DMS153 treated with DMSO at 0.1 percent for 48 hours (cell line): ENCODE results near the gene PIK3AP1.
"Not testable (repeated sequence)": the region's sequence is repeated elsewhere in the genome, so short reads cannot be mapped to it uniquely, and the experiment has no call there.

Experiments
- DNase-seq: peaks from one replicate; lab custom pipeline; 2025; ENCODE audit not compliant: unreplicated experiment; lab: John Stamatoyannopoulos, UW

The PIK3AP1 gene, protein sequence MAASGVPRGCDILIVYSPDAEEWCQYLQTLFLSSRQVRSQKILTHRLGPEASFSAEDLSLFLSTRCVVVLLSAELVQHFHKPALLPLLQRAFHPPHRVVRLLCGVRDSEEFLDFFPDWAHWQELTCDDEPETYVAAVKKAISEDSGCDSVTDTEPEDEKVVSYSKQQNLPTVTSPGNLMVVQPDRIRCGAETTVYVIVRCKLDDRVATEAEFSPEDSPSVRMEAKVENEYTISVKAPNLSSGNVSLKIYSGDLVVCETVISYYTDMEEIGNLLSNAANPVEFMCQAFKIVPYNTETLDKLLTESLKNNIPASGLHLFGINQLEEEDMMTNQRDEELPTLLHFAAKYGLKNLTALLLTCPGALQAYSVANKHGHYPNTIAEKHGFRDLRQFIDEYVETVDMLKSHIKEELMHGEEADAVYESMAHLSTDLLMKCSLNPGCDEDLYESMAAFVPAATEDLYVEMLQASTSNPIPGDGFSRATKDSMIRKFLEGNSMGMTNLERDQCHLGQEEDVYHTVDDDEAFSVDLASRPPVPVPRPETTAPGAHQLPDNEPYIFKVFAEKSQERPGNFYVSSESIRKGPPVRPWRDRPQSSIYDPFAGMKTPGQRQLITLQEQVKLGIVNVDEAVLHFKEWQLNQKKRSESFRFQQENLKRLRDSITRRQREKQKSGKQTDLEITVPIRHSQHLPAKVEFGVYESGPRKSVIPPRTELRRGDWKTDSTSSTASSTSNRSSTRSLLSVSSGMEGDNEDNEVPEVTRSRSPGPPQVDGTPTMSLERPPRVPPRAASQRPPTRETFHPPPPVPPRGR

DNA sequence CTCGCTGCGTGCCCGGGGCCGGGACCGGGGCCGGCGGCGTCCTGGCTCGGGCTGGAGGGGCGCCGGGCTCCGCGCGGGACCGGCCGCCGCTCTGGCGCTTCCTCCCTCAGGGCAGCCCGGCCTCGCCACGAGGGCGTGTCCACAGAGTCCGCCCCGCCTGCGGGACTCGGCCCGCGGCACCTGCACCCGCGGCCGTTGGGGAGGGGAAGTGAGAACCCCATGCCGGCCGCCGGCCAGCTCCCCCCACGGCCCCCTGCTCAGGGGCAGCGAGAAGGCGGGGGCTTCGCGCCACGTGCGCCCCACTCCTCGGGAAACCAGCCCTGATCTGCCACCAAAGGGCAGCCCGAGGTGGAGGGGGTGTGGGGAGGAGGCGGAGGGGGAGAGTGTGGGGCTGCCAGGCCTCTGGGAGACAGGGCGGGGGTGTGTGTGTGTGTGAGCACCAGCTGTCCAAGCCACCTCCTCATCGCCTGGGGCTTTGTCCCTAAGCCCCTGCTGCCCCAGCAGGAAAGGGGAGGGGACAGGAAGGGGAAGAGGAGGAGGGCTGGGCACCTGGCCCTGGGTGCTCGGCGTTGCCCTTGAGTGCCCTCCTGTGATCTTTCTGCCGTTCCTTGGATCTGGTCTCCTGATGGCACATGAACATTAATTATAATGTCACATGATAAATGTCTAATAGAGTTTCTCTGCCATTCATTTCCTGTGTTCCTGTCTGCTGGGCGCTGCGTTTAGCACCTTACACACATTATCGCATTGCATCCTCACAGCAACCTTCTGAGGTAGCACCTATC, at the start of gene PIK3AP1:
Gene PIK3AP1, minus strand, starts transcription at position 93 of the 785 bp plus-strand sequence. CDS start 120 bp downstream, outside the sequence.
- peak; percentile 65 for DNase-seq

DNA sequence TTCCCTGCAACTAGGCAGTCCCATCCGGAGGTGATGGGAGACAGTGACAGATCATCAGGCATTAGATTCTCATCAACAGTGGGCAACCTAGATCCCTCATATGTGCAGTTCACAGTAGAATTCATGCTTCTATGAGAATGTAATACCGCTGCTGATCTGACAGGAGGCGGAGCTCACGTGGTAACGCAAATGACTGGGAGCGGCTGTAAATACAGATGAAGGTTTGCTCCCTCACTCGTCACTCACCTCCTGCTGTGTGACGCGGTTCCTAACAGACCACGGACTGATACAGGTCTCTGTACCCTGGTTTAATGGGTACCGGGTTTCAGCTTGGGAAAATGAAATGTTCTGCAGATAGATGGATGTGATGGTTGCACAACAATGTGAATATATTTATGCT, 47.8 kb upstream of the PIK3AP1 start:
- no peak for DNase-seq

DNA sequence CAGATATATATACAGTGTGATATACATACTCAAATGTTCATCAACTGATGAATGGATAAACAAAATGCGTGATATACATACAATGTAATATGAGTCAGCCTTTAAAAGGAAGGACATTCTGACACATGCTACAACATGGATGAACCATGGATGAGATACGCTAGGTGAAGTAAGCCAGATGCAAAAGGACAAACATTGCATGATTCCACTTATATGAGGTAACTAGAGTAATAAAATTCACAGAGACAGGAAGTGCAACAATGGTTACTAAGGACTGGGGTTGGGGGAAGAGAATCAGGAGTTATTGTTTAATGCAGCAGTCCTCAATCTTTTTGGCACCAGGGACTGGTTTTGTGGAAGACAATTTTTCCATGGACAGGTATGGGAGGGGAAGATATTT, 47.3 kb upstream of the PIK3AP1 start:
- no peak for DNase-seq

DNA sequence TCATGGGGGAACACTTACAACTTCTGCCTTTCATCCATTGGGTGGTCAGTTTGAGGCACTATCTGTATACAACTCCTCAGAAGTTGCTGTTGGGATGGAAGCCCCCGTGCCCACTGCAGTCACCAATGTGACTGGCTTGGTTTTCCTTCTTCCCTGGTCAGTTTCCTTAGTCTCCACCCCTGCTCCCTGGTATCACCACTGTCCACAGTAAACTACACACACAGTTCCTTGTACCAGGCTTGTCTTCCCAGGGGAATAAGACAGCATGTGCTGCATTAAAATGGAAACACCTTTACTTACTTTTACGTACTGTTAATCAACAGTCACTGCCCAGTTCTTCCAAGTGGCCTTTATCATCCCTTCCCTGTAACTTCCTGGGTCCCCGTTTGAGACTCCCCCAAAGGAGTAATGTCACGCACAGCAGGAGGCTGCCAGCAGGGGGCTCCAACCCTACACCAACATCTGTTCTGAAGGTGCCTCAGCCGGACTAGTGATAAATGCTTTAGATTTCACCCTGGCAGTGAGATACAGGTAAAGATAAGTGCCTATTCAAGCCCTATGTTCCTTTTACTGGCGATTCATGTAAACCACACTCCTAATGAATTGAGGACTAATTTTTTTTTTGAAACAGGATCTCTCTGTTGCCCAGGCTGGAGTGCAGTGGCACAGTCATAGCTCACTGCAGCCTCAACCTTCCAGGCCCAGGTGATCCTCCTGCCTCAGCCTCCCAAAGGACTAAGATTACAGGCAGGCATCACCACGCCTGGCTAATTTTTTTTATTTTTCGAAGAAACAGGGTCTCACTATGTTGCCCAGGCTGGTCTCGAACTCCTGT, 45.3 kb upstream of the PIK3AP1 start:
- peak; percentile 17 for DNase-seq

DNA sequence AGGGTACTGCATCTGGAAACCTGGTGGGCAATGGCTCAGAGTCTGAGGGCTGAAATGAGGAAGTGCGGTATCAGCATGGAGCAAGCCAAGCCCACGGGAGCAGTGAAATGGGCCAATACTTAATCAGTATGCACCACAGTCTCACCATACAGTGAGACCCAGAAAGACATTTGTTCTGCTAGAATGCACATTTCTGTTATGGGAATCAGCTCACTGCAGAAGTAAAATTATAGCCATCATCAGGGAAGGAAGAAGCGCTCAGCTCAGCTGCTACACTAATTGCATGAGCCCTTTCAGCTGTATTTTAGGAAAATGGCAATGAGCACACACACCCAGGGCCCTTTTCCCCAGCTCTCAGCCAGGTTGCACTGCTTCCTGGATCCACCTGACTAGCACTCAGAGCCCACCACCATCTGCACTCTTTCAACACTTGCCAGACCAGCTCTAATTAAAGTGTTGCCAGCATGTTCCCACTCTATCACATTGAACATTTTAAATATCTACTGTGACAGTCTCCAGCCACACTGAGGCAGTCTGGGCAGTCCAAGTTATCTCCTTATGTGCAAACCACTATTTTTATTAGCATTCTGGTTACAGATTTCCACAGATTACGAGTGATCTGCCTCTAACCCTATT, 44.2 kb upstream of the PIK3AP1 start:
- DNase-seq: no peak

DNA sequence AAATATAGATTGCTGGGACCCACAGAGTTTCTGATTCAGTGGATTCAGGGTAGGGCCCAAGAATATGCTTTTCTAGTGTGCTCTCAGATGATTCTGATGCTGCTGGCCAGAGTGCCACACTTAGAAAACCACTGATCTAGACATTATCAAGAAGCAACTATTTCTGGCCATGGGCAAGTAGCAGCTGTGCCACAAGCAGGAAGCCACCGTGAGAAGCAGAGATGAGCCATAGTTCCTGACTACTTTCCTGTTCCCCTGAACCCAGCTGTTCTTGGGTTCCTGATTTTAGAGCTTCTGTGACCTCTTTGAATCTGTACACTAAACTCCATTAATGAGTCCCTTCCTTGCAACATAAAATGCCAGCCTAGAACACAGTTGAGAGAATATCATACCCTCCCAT, 38.1 kb upstream of the PIK3AP1 start:
- no peak for DNase-seq

DNA sequence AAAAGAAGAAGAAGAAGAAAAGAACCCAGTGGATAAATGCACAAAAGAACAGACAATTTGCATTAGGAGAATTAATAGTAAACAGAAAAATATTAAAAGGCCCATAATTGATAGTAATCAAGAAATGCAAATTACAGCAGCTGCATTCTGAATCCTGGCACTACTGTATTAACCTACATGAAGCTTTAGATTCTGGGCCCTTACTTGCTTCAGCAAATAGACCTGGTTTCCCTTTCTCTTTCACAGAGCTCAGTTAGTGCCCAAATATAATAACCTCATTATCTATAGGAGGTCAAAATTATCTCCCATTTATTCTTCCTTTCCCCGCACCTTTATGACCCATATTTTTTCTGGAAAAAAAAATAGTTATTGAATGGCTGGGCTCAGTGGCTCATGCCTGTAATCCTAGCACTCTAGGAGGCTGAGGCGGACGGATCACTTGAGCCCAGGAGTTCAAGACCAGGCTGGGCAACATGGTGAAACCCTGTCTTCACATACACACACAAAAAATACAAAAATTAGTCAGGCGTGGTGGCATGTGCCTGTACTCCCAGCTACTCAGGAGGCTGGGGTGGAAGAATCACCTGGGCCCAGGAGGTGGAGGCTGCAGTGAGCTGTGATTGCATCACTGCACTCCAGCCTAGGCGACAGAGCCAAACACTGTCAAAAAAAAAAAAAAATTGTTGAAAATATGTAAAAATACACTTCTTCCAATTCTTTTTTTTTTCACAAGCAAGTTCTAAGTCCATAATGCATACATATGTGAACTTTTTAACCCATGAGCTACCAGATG, 36.0 kb upstream of the PIK3AP1 start:
- DNase-seq: no peak

DNA sequence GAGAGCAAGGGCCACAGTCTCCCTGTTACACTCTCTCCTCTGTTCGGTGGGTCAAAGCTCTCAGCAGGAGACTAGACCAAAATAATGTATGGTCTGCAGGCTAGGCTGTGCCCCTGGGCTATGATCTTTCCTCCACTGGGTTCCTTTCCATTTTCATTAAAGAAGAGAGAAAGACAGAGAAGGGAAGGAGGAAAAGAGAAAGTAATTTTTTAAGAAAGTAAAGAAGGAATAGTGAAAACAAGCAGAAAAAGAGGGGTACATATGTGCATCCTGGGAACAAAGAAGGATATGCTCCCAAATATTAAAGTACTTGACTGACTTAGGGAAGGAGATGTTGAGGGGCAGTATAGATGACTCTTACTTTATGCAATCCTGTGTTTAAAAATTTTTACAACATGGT, 33.6 kb upstream of the PIK3AP1 start:
- no peak for DNase-seq

DNA sequence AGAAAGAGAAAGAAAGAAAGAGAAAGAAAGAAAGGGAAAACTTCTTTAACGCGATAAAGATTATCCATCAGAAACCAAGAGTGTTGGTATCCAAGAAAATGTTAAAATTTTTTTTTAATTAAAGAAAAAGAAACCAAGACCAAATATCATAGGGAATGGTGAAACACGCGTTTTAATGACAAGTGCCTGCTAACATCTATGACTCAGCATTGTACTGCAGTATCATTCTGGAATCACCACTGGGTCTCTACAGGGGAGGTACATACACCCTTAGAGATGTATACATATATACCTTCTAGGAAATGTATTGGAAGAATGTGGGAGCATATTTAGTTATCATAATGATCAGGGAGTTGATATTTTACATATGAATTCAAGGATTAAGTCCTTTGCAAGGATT, 32.1 kb upstream of the PIK3AP1 start:
- no peak for DNase-seq

DNA sequence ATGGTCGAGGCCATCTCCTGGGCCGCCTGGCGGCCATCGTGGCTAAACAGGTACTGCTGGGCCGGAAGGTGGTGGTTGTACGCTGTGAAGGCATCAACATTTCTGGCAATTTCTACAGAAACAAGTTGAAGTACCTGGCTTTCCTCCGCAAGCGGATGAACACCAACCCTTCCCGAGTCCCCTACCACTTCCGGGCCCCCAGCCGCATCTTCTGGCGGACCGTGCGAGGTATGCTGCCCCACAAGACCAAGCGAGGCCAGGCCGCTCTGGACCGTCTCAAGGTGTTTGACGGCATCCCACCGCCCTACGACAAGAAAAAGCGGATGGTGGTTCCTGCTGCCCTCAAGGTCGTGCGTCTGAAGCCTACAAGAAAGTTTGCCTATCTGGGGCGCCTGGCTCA, 30.0 kb upstream of the PIK3AP1 start:
- DNase-seq: not testable (repeated sequence)

DNA sequence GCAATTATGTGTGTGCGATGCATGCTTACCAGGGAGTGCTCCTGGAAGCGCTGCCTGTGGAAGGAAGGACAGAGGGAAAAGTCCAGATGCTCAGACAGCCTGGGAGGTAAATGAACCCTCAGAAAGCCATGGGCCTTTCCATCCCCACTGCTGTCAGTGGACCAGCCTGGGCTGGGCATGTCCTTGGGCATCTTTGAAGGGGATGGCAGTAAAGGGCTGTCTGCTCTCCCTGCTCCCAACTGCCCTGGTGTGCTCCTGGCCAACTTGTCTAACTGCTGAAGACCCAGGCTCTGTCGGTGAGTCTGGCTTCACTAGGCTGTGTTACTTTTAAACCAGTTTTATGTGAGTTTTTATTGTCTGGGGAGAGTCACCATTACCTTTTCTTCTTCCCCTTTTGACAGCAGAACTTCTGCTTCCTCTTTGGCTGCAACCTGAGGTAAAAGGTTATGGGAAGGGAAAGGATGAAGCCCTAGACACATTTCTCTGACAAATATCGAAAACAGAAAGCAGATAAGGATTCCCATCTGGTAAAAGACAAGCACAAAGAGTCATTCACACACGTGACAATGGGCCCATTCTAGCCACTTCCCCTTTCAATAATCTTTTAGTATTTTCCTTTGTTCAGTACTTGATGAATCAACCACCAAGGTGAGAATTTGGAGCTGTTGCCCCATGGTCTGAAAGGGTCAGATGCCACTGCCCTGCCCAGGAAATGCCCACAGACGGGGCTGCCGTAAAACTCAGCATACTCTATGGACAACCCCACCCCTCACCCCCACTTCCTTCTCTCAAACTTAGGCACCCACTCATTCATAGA, 27.6 kb upstream of the PIK3AP1 start:
- DNase-seq: no peak

DNA sequence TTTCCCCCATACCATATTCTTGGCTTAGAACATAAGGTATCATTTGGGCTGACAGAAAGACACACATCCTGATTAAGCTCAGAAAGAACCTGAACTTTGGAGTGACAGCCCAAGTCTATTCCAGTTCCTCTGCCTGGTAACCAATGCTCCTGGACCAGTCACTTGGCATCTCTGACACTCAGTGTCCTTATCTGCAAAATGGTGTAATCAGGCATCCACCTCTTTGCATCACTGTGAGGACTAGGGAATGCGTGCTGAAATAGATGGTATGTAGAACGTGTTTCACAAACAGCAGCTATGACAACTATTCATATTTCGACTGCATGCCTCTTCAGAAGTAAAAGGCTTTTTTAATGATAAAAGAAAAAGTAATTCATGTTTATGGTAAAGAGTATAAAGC, 26.2 kb upstream of the PIK3AP1 start:
- DNase-seq: no peak

DNA sequence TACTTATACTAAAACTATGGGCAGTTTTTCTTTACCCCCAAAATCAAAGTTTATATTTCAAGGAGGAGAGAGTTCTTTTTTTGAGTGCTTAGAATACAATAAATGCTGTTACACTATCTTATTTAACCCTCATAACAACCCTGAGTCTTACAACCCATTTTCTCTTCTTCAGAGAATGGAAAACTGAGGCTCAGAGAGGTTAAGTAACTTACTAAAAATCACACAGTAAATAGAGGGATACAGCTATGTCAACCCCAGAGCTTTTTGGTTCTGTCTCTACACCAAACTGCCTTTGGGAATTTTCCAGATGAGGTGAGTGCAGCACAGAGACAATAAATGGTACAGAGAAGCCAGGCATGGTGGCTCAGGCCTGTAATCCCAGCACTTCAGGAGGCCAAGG, 25.6 kb upstream of the PIK3AP1 start:
- no peak for DNase-seq

DNA sequence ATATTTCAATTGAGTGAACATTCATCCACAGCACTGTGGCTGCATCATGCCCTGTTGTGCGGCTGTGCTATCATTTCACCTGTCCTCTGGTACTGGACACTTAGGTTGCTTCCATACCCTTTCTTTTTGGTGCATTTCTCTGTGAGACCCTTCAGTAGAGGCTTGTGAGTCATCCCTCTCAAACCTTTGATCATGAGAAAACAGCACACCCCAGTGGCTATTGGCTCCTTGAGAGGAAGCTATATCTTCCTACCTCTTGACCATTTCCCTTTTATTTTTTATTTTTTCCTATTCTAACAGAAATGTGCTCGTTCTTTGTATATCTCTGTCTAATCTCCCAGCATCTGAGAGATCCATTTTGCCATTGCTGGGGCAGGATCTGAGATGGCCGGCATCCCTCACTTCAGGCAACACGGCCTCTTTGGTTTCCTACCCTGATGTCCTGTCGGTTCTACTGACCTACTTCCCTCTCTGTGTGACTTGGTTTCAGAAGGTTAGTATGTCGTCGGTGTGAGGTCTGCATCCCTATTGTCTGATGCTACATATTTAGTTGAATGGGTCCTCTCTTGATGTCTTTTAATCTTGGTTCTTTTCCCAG, 23.8 kb upstream of the PIK3AP1 start:
- DNase-seq: no peak

DNA sequence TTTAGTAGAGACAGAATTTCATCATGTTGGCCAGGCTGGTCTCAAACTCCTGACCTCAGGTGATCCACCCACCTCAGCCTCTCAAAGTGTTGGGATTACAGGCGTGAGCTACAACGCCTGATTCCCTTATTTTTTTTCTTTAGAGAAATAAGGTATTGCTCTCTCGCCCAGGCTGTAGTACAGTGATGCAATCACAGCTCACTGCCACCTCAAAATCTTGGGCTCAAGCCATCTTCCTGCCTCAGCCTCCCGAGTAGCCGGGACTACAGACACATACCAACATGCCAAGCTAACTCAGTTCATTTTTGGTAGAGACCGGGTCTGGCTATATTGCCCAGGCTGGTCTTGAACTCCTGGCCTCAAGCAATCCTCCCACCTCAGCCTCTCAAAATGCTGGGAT, 21.2 kb upstream of the PIK3AP1 start:
- not testable (repeated sequence) for DNase-seq

DNA sequence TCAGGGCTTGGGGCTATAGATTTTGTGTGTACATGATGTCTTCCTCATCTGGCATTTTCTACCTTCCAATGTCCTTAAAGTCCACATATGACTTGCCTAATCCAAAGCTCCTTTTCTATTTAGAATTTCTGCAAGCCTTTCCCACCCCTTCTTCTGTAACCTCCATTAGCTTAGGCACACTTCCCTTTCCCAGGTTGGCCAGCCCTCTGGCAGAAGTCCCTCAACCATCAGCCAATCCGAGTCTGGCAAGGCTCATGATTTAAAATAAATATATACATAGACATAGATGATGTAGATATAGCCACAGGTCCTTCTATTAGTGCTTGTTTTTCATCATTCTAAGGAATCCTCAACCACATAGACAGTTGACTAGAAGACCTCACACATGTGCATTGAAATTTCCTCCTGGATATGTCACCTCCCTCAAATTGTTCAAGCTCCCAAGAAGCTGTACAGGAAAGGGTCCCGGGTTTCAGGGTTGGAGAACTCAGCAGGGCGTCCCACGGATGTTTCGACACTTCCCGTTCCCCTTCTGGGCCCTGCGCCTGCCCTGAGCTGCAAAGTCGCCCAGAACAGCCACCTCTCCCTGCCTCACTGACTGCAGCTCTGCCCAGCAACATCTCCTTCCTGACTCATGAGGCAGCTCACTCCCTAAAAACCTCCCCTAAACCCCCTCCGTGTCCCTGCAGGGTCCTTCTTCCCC, 20.4 kb upstream of the PIK3AP1 start:
- DNase-seq: no peak

DNA sequence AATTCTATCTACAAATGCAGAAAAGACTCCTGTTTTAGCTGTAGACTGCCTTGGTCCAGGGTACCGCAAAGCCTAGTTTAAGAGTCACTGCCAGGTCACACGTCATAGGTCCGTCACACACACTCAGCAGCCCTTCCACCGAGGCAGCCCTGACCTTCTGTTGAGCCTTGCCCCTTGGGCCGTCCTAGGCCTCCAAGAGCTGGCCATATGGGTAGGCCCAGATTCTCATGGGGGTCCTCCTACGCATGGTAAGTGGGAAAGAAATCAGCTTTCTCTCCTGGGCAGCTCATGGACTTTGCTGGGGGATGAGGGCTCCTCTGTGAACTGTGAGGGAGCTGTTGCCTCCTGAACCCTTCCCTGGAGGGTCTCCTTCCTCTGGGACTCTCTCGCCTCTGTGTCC, 19.8 kb upstream of the PIK3AP1 start:
- no peak for DNase-seq
